HCT116 (cell line): ENCODE data around the gene ANAPC7. TPM values are rescaled to one million over a fixed set of nuclear protein-coding genes. Genes with fewer than 3 reads are reported as not detected.

ENCODE experiments used
- ATAC-seq: fragments of 200-7000 bp; cut with Tn5 transposase; 2 replicates; pipeline ENCODE4 v1.9.1; 2020; ENCODE audit warnings: mild to moderate bottlenecking, moderate library complexity
- BruUV-seq: library from RNA; stranded (reverse); fragments of 400-500 nt; replicated peaks from 2 replicates; lab custom pipeline; 2021; lab: Mats Ljungman, UMichigan
- CTCF ChIA-PET: fragments of 300-600 bp; sonication (Branson Sonifier 250); formaldehyde crosslinking; loops from one replicate; lab custom pipeline; 2021; ENCODE audit warnings: antibody characterized with exemption; lab: Charles Lee
- POLR2A ChIA-PET: fragments of 300-600, 350-600 bp; sonication (Branson Sonifier 250); formaldehyde crosslinking; loops from one replicate; lab custom pipeline; 2021; ENCODE audit warnings: antibody characterized with exemption; lab: Charles Lee
- RAD21 ChIA-PET, 2 experiments: fragments of 300-600 bp; sonication (Branson Sonifier 250); formaldehyde crosslinking; loops; one replicate each; lab custom pipeline; 2023; ENCODE audit warnings: low total read pairs in 2 of 2; ENCODE audit not compliant: uncharacterized antibody in 2 of 2, unreplicated experiment in 2 of 2, low non-redundant PET in 1 of 2; lab: Charles Lee
- DNase-seq: peaks from one replicate; pipeline ENCODE4 v3.0.0-alpha.2; 2010; ENCODE audit warnings: low read depth, low spot score
- H2AFZ ChIP-seq: fragments of 200-600 bp; shearing (Covaris generic), sonication (generic); 2 replicates; pipeline ENCODE4 v1.6.1; 2017; ENCODE audit warnings: low read depth, mixed run types, mixed read lengths, antibody characterized with exemption, low read length; ENCODE audit not compliant: poor library complexity, severe bottlenecking
- H3K27ac ChIP-seq: 2 replicates; pipeline ENCODE4 v1.5.1; 2012; ENCODE audit warnings: low read depth, low read length
- H3K27me3 ChIP-seq: fragments of 200-600 bp; sonication (generic); 2 replicates; pipeline ENCODE4 v1.6.1; 2016; ENCODE audit warnings: mixed run types, low read length, mixed read lengths; ENCODE audit not compliant: insufficient read depth
- H3K36me3 ChIP-seq, 2 experiments: fragments of 200-500 bp in 1 of 2; fragments of 200-600 bp in 1 of 2; sonication (Bioruptor generic) in 1 of 2; sonication (generic) in 1 of 2; 2 replicates each; pipeline versions ENCODE4 v1.5.1 to v1.6.1; 2014 to 2016; ENCODE audit warnings: low read length in 2 of 2, inconsistent platforms in 1 of 2, mixed read lengths in 1 of 2, mixed run types in 1 of 2; ENCODE audit not compliant: insufficient read depth in 2 of 2, control insufficient read depth in 1 of 2
- H3K4me1 ChIP-seq, 2 experiments: fragments of 200-600 bp in 1 of 2; sonication (generic) in 1 of 2; 2 replicates each; pipeline versions ENCODE4 v1.5.1 to v1.6.1; 2012 to 2017; ENCODE audit warnings: low read length in 2 of 2, inconsistent platforms in 1 of 2, mild to moderate bottlenecking in 1 of 2, mixed read lengths in 1 of 2, mixed run types in 1 of 2, moderate library complexity in 1 of 2; ENCODE audit not compliant: insufficient read depth in 2 of 2, control insufficient read depth in 1 of 2
- H3K4me2 ChIP-seq: fragments of 200-600 bp; sonication (generic); 2 replicates; pipeline ENCODE4 v1.6.1; 2017; ENCODE audit warnings: mixed run types, low read length, mixed read lengths
- H3K4me3 ChIP-seq, 2 experiments: fragments of 200-600 bp in 1 of 2; sonication (generic) in 1 of 2; replicated peaks in 1 of 2; 2 replicates each; pipeline ENCODE4 v1.5.1; 2011 to 2016; ENCODE audit warnings: low read length in 2 of 2, control low read depth in 1 of 2, low read depth in 1 of 2, mild to moderate bottlenecking in 1 of 2, mixed read lengths in 1 of 2, mixed run types in 1 of 2
- H3K79me2 ChIP-seq: fragments of 200-600 bp; sonication (generic); 2 replicates; pipeline ENCODE4 v1.6.1; 2017; ENCODE audit warnings: mild to moderate bottlenecking, mixed run types, low read length, moderate library complexity, mixed read lengths; ENCODE audit not compliant: insufficient read depth
- H3K9ac ChIP-seq: fragments of 200-600 bp; sonication (generic); 2 replicates; pipeline ENCODE4 v1.6.1; 2016; ENCODE audit warnings: low read length, mixed read lengths
- H3K9me2 ChIP-seq: fragments of 200-600 bp; sonication (generic), shearing (Covaris generic); 2 replicates; pipeline ENCODE4 v1.6.1; 2017; ENCODE audit warnings: mixed run types, mild to moderate bottlenecking, moderate library complexity; ENCODE audit not compliant: insufficient read depth
- H3K9me3 ChIP-seq, 2 experiments: fragments of 200-500 bp in 1 of 2; fragments of 200-600 bp in 1 of 2; sonication (Bioruptor generic) in 1 of 2; sonication (generic) in 1 of 2; 2 replicates each; pipeline ENCODE4 v1.6.1; 2014 to 2017; ENCODE audit warnings: low read length in 2 of 2, mixed read lengths in 2 of 2, inconsistent platforms in 1 of 2, low read depth in 1 of 2, mild to moderate bottlenecking in 1 of 2, mixed run types in 1 of 2, moderate library complexity in 1 of 2; ENCODE audit not compliant: control insufficient read depth in 1 of 2, insufficient read depth in 1 of 2
- H4K20me1 ChIP-seq: fragments of 200-600 bp; sonication (generic), shearing (Covaris generic); 2 replicates; pipeline ENCODE4 v1.6.1; 2017; ENCODE audit warnings: mixed run types, mild to moderate bottlenecking, moderate library complexity; ENCODE audit not compliant: insufficient read depth
- CEBPB ChIP-seq: IDR thresholded peaks from 2 replicates; pipeline ENCODE4 v1.6.1; 2012; ENCODE audit warnings: low read depth
- CTCF ChIP-seq, 3 experiments: fragments of 200-600 bp in 1 of 3; sonication (generic) in 1 of 3; IDR thresholded peaks in 2 of 3; conservative IDR thresholded peaks in 1 of 3; 2 replicates each; pipeline ENCODE4 v1.5.1; 2012 to 2017; ENCODE audit warnings: low read depth in 2 of 3, low read length in 2 of 3, antibody characterized with exemption in 1 of 3, borderline replicate concordance in 1 of 3, control low read depth in 1 of 3, mild to moderate bottlenecking in 1 of 3, mixed read lengths in 1 of 3, mixed run types in 1 of 3, moderate library complexity in 1 of 3; ENCODE audit not compliant: insufficient read depth in 1 of 3
- ELF1 ChIP-seq: IDR thresholded peaks from 2 replicates; pipeline ENCODE4 v1.6.1; 2012; ENCODE audit warnings: low read depth, borderline replicate concordance
- JUND ChIP-seq: IDR thresholded peaks from 2 replicates; pipeline ENCODE4 v1.6.1; 2012
- MAX ChIP-seq: IDR thresholded peaks from 2 replicates; pipeline ENCODE4 v1.6.1; 2012
- POLR2A ChIP-seq: IDR thresholded peaks from 2 replicates; pipeline ENCODE4 v1.7.0; 2011; ENCODE audit warnings: borderline replicate concordance; ENCODE audit not compliant: insufficient read depth, insufficient read length; ENCODE audit errors: extremely low read depth
- POLR2AphosphoS5 ChIP-seq: IDR thresholded peaks from 2 replicates; pipeline ENCODE4 v1.6.1; 2011; ENCODE audit warnings: mild to moderate bottlenecking, low read depth, low read length, moderate library complexity
- RAD21 ChIP-seq: IDR thresholded peaks from 2 replicates; pipeline ENCODE4 v1.6.1; 2012; ENCODE audit warnings: low read depth, mild to moderate bottlenecking
- SRF ChIP-seq: IDR thresholded peaks from 2 replicates; pipeline ENCODE4 v1.6.1; 2012; ENCODE audit warnings: low read depth
- YY1 ChIP-seq: IDR thresholded peaks from 2 replicates; pipeline ENCODE4 v1.6.1; 2011; ENCODE audit warnings: low read length, low read depth, moderate library complexity, mild to moderate bottlenecking; ENCODE audit not compliant: insufficient replicate concordance; ENCODE audit errors: extremely low read depth
- ZBTB33 ChIP-seq: IDR thresholded peaks from 2 replicates; pipeline ENCODE4 v1.6.1; 2011; ENCODE audit warnings: mild to moderate bottlenecking, low read length, moderate library complexity; ENCODE audit not compliant: insufficient replicate concordance; ENCODE audit errors: extremely low read depth
- intact Hi-C: fragments of 100-400 bp; cut with micrococcal nuclease; formaldehyde crosslinking; loops from 2 replicates; pipeline ENCODE4 v1.10.0; 2022
- total RNA-seq: library from RNA; stranded (reverse); gene quantifications from one replicate; pipeline ENCODE4 v1.2.1, GENCODE V29; 2021; ENCODE audit not compliant: unreplicated experiment

ANAPC7 gene
- total RNA-seq, 1 experiment from 2014 or later = 55.9 TPM

GRCh38 chr12:110426406-110426805 is 22.9 kb upstream of the ANAPC7 start:
- Histone ChIP-seq H3K4me3 (no peak overlapping the region), H3K36me3 (no peaks in the 10 kb centered on the region), H3K27ac (no peak overlapping the region), H3K9me2 (no peaks in the 10 kb centered on the region), H3K27me3 (no peaks in the 10 kb centered on the region), H2AFZ (no peak overlapping the region), H3K79me2 (no peaks in the 10 kb centered on the region), H3K9me3 (no peaks in the 10 kb centered on the region), H3K9ac (no peak overlapping the region), H3K4me1 (peaks cover 4 to 5% of the 10 kb centered on the region in 2 experiments; a peak in 2 of 4 replicates), H4K20me1 (no peaks in the 10 kb centered on the region), H3K4me2 (no peak overlapping the region)
- POLR2A ChIA-PET = no interaction called here
- no peak for ATAC-seq
- intact Hi-C loops = no loop called here
- CTCF ChIA-PET = no interaction called here
- TF ChIP-seq JUND (no peak), MAX (no peak), ELF1 (no peak)
- no peak for DNase-seq
- RAD21 ChIA-PET = no interaction called here
- BruUV-seq = no TSS peak

- no peaks in the 10 kb centered on the region for H3K9me2 ChIP-seq
- no peaks in the 10 kb centered on the region for H3K36me3 ChIP-seq
- ChIA-PET CTCF (no interaction called here), POLR2A (no interaction called here), RAD21 (no interaction called here)
- no peak overlapping the region for H2AFZ ChIP-seq
- no peaks in the 10 kb centered on the region for H4K20me1 ChIP-seq
- no peaks in the 10 kb centered on the region for H3K79me2 ChIP-seq
- H3K27me3 ChIP-seq = no peaks in the 10 kb centered on the region
- H3K4me1 ChIP-seq = no peaks in the 10 kb centered on the region
- TF ChIP-seq RAD21 = no peak
- TF ChIP-seq ELF1 = no peak
- no peak for TF ChIP-seq POLR2AphosphoS5
- no peak for TF ChIP-seq POLR2A
- TF ChIP-seq YY1 = no peak
- no peak for TF ChIP-seq ZBTB33
- TF ChIP-seq CTCF (IDR thresholded peaks at IDR 0.05 in 2 of 3, conservative IDR thresholded peaks at IDR 0.05 in 1 of 3; ENCODE audit: borderline replicate concordance in 1 of 3, insufficient read depth in 1 of 3, low read depth in 2 of 3, low read length in 2 of 3) = no peak
- no peak for TF ChIP-seq CEBPB
- no peak for TF ChIP-seq SRF
- BruUV-seq = no TSS peak
- no peaks in the 10 kb centered on the region for H3K9me3 ChIP-seq
- H3K27ac ChIP-seq = no peak overlapping the region
- H3K9ac ChIP-seq = no peak overlapping the region
- DNase-seq (no peak), ATAC-seq (no peak)
- intact Hi-C loops = no loop called here
- H3K4me2 ChIP-seq = no peak overlapping the region
- no peak overlapping the region for H3K4me3 ChIP-seq
These were observed 20.7 kb upstream of the ANAPC7 start for GRCh38 chr12:110424237-110424636.
